GM12872 (cell line): ENCODE results near the gene ZC3H12C.

Source experiments
- TF ChIP-seq, protein P1 (sequence below): IDR thresholded peaks from 3 replicates; pipeline ENCODE4 v1.5.1; 2011; ENCODE audit warnings: low read depth, mild to moderate bottlenecking, low read length, moderate library complexity; ENCODE audit not compliant: insufficient read depth

ZC3H12C gene

DNA sequence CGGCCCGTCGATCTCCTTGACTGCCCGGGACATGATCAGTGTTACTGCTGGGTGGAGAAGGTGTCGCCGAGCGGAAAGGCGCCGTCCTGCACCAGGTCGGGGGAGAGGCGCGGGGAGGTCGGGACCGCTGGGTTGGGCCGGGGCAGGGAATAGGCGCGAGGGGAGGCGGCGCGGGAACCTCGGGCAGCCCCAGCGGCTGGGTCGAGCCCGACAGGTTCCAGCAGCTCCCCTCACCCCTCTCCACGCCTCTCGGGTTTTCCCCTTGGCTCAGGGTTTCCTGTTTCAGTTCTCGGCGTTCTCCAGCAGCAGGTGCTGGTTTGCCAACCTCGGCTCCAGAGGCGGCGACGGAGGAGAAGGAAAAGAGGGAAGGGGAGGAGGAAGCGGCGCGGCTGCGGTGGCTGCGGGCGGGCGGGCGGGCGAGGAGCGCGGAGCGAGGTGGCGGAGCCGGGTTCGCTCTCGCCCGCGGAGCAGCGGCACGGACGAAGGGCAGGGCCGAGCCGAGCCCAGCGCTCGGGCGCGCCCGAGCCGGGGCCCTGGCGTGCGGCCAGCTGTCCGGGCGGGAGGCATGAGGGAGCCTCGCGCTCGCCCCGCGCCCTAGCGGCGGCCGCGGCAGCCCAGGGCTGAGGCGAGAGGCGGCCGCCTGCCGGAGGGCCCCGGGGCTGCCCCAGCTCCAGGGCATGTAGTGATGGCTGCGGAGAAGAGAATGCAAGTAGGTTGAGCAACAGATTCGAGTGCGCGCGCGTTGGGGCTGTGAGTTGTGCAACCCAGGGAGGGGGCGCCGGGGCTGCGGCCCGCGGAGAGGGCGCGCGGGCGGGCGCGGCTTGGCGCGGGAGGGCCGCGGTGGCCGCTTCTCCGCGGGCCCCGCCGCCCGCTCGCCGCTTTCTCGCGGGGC is at the start of gene ZC3H12C:
TSS of gene ZC3H12C (plus strand) at position 878 of the 892 bp plus-strand sequence. CDS start 20 bp downstream, outside the sequence.
- TF ChIP-seq, protein P1, sequence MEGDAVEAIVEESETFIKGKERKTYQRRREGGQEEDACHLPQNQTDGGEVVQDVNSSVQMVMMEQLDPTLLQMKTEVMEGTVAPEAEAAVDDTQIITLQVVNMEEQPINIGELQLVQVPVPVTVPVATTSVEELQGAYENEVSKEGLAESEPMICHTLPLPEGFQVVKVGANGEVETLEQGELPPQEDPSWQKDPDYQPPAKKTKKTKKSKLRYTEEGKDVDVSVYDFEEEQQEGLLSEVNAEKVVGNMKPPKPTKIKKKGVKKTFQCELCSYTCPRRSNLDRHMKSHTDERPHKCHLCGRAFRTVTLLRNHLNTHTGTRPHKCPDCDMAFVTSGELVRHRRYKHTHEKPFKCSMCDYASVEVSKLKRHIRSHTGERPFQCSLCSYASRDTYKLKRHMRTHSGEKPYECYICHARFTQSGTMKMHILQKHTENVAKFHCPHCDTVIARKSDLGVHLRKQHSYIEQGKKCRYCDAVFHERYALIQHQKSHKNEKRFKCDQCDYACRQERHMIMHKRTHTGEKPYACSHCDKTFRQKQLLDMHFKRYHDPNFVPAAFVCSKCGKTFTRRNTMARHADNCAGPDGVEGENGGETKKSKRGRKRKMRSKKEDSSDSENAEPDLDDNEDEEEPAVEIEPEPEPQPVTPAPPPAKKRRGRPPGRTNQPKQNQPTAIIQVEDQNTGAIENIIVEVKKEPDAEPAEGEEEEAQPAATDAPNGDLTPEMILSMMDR: peak; percentile 47

DNA sequence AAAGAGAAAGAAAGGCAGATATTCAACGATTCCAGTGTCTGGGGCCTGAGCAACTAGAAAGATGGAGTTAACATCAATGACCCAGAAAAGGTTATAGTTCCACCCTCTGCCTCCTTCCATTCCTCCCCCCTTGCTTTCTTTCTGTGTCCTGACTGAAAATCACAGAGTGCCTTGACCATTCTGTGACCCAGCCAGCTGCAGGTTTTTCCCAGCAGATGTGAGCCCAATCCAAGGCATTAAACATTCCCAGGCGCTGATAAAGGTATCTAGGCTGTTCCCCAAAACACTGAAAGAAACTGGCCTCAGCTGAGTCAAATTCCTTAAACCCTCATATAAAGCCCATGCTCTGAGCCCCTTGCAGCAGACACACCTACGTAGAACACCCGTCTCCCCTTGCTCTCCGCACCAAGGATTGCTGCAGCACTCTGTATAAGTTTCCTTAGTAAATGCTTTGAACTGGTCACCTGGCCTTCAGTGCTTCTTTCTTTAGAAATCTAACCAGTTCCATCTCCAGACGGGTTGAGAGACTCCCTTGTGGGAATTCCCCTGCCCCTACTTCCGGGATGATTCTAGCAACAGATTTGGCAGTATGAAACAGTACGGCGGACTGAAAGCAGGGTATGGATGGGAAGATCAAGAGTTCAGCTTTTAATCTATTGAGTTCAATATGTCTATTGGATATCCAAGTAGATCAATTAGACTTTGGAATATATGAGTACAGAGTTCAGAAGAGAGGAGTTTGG is 48.8 kb upstream of the ZC3H12C start:
- TF ChIP-seq, protein P1: no peak

DNA sequence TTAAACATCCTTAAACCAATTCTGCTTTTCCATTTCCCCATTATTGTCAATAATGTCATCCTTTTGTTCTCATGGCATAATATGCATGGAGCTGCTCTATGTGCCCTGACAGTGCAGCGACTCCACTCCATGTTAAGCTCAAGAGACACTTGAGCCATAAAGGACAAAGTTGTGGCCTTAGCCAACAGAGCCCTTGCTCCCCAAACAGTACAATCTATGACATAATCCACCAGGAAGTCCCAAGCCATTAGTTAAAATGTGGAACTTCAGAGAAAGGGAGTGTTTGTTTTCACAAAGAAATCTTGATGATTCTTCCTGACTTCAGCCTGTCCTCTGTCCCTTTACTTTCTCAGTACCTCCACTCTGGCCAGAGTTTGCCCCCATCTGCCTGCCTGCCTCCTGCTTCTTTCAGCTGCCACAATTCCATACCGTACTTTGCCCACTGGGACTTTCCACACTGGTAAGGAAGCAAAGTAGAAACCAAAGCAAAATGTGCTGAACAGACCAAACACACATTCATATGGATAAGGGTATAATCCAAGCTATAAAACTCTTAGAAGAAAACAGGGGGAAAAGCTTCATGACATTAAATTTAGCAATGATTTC is 46.3 kb upstream of the ZC3H12C start:
- TF ChIP-seq, protein P1: no peak

DNA sequence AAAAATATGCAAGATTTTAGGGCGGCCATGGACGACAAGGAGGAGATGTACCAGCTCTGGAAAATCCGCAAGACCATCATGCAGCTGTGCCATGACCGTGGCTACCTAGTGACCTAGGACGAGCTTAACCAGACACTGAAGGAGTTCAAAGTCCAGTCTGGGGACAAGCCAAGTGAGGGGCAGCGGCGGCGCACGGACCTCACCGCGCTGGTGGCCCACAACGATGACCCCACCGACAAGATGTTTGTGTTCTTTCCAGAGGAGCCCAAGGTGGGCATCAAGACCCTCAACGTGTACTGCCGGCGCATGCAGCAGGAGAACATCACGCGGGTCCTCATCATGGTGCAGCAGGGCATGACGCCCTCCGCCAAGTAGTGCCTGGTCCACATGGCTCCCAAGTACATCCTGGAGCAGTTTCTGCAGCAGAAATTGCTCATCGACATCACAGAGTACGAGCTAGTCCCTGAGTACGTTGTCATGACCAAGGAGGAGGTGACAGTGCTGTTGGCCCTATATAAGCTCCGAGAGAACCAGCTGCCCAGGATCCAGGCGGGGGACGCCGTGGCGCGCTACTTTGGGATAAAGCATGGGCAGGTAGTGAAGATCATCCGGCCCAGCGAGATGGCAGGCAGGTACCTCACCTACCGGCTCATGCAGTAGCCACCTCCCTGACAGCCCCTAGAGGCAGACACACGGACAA is 43.5 kb upstream of the ZC3H12C start:
- TF ChIP-seq, protein P1: no peak

DNA sequence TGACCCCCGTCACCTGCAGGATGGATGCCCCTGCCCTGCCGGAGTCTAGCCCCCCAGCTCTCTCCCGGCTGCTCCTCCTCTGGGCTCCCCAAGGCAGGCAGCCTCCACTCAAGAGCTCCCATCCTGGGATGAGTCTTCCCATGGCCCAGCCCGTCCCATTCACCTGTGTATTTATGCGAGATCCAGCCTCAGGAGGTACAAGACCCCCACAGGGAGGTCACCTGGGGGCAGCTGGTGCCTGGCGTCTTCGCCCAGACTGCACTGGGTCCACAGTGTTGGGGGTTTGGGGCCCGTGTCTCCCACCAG is 43.0 kb upstream of the ZC3H12C start:
- TF ChIP-seq, protein P1: no peak

DNA sequence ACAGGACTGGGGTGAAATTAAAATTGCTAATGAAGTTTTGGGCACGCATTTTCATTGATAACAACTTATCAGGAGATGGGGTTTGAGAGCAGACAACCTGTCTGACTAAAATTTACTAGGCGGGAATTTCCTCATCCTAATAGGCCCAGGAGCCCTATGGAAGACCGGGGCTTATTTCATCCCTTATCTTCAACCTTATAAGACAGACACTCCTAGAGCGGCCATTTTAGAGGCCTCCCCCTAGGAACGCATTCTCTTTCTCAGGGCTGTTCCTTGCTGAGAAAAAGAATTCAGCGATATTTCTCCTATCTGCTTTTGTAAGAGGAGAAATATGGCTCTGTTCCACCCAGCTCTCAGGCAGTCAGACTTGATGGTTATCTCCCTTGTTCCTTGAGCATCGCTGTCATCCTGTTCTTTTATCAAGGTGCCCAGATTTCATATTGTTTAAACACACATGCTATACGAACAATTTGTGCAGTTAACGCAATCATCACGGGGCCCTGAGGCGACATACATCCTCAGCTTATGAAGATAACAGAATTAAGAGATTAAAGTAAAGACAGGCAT is 39.3 kb upstream of the ZC3H12C start:
- TF ChIP-seq, protein P1: no peak
